ENCODE data around the gene SPIN2B.
A peak's percentile ranks its signal among the peaks of the same experiment; 100 is the strongest.
"Not testable (repeated sequence)": the region's sequence is repeated elsewhere in the genome, so short reads cannot be mapped to it uniquely, and the experiment has no call there.

Gene SPIN2B

DNA sequence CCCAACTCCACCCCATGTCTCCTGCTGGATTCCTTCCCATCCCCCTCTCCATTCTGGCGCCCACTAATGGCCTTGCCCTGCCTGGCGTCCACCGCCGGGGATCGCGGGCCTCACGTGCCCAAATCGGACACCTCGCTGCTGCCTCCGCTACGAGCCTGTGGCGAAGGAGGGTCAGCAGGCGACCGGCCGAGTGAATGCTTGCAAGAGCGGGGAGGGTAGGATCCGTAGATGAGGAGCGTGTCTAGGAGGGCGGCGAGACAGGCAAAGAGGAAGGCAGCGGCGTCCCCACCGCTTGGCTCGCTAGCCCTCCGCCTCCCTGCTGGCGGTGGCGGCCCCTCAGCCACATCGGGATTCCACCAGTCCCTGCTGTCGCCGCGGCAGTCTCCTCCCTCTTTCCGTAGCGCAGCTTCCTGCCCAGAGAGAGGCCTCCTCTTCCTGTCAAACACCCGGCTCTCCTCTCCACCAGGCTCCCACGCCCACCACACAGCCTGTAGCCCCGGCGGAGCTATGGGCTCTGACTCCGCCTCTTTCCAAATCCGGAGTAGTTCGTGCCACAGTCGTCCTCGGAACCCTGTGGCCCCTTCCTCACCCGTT is at the start of gene SPIN2B:
SPIN2B (minus strand) TSS at position 387 of the 594 bp plus-strand sequence.
- DNase-seq (ENCODE audit: low read depth, low spot score), result peak; percentile 72

DNA sequence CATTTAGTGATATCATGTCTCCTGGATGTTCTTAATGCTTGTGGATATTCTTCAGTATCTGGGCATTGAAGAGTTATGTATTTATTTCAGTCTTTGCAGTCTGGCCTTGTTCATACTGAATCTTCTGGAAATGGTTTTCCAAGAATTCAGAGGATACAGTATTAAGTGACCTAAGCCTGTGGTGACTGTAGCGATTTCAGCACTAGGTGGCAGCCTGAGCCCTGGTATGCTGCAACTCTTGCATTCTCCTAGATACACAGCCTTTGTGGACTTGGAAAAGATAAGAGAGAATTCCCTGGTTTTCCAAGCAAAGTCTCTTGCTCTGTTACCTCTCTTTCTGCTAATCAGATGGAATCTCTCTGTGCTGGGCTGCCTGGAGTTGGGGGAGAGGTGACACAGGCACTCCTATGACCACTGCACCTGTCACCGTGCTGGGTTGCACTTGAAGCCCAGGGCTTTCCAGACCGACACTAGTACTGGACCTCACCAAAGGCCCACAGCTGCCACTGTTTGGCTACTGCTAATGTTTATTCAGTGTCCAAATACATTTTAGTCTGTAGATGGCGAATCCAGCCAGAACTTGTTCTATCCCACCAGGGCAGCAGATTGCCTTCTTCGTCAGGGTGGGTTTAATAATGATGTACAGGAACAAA is 35.2 kb upstream of the SPIN2B start:
- DNase-seq (ENCODE audit: low read depth, low spot score), result no peak

DNA sequence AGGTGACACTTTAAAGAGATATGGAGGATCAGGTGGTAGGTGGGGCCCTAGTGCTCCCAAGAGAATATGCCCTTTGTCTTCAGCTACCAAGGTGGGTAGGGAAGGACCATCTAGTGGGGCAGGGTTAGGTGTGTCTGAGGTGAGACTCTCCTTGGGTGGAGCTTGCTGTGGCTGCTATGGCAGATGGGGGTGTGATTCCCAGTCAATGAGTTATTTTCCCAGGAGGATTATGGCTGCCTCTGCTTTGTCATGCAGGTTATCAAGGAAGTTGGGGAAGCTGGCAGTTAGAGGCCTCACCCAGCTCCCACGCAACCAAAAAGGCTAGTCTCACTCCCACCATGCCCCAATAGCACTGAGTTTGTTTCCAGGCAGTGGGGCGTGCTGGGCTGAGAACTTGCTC is 33.8 kb upstream of the SPIN2B start:
- no peak for DNase-seq (ENCODE audit: low read depth, low spot score)

DNA sequence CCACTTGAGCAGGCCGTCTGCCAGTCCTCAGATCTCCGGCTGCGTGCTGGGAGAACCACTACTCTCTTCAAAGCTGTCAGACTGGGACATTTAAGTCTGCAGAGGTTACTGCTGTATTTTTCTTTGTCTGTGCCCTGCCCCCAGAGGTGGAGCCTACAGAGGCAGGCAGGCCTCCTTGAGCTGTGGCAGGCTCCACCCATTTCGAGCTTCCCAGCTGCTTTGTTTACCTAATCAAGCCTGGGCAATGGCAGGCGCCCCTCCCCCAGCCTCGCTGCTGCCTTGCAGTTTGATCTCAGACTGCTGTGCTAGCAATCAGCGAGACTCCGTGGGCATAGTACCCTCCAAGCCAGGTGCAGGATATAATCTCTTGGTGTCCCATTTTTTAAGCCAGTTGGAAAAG is 30.9 kb upstream of the SPIN2B start:
- DNase-seq (ENCODE audit: low read depth, low spot score), result not testable (repeated sequence)

DNA sequence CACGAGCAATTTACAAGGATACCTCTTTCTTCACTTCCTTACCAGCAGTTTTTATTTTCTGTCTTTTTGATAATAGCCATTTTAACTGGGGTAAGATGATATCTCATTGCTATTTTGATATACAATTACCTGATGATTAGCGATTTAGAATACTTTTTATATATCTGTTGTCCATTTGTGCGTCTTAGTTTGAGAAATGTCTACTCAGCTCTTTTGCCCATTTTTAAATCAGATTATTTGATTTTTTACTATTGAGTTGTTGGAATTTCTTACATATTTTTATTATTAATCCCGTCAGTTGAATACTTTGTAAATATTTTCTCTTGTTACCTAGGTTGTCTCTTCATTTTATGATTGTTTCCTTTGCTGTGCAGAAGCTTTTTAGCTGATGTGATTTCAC is 17.3 kb upstream of the SPIN2B start:
- DNase-seq (ENCODE audit: low read depth, low spot score), result no peak

DNA sequence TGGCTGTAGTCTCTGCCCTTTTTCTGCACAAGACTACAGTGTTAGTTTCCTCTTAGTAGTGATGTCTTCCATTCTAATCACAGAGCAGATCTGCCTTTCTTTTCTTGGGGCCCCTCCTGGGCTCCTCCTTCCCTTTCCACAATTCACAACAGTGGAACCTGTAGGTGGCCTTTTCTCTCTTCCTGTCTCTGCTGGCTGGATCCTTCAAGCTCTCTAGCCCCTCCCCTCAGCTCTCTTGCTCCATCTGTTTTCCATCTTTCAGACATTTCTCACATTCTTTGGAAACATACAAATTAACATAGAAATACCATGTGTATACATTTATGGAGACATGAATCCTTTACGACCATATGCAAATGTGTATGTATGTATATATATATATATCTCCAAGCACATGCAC is 16.2 kb upstream of the SPIN2B start:
- no peak for DNase-seq (ENCODE audit: low read depth, low spot score)

DNA sequence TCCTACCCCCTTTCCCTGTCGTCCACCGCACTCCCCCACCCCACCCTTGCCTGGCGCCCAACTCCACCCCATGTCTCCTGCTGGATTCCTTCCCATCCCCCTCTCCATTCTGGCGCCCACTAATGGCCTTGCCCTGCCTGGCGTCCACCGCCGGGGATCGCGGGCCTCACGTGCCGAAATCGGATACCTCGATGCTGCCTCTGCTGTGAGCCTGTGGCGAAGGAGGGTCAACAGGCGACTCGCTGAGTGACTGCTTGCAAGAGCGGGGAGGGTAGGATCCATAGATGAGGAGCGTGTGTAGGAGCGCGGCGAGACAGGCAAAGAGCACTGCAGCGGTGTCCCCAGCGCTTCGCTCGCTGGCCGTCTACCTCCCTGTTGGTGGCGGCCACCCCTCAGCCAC is 15.7 kb upstream of the SPIN2B start, which contains the start of gene SPIN2A:
SPIN2A (minus strand) TSS at position 325 of the 400 bp plus-strand sequence. CDS start 800 bp downstream, outside the sequence.
- not testable (repeated sequence) for DNase-seq (ENCODE audit: low read depth, low spot score)

DNA sequence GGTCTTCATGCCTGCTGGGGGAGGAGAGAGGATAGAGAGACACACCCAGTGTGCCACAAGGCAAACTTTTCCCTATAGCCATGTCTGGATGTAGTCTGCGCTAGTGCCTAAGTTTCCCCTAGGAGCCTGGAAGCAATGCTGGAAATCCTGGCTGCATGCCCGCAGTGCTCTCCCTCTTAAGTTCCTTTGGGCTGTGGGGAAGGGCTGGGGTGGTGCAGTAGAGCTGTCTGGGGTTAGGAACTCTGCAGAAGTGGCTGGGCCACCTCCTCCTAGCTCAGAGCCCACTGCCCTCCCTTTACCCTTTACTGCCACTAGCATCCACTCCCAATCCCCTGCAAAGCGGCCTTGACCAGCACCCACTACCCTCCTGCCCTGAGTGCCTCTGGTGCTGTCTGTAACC is 15.2 kb upstream of the SPIN2B start:
- not testable (repeated sequence) for DNase-seq (ENCODE audit: low read depth, low spot score)

DNA sequence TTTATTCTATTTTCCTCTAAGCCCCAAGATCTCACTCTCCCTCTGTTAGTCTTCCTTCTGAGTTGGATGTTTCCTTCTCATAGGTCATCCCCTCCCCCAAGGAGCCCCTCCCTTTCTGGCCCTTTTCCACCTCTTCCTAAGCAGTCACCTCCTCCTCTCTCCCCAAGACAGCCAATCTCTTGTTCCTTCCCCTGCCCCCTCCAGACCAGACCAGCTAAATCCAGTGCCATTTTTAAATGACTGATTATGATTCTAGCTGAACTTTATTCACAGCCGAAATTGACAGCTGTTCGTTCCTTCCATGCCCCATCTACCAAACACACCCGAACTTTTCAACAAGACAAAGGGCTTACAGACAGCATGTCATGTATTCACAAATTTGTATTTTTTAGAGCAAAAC is 13.9 kb upstream of the SPIN2B start:
- no peak for DNase-seq (ENCODE audit: low read depth, low spot score)

DNA sequence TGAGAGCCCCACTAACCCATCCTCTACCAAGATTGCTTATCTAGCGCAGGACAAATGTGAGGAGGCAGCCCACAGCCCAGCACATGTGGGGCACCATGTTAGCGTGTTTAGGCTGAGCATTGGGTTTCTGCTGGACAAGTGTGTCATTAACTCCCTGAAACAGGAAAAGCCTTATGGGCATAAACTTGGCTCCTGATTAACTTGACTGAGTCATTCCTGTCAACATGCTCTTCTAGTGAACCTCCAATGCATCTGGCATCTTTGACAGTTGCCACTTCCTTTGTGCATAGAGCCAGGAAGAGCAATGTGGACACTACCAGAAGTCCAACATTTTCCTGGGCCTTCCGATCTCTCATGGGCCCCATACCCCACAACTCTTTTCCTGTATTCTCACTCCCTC is 13.4 kb upstream of the SPIN2B start:
- no peak for DNase-seq (ENCODE audit: low read depth, low spot score)

DNA sequence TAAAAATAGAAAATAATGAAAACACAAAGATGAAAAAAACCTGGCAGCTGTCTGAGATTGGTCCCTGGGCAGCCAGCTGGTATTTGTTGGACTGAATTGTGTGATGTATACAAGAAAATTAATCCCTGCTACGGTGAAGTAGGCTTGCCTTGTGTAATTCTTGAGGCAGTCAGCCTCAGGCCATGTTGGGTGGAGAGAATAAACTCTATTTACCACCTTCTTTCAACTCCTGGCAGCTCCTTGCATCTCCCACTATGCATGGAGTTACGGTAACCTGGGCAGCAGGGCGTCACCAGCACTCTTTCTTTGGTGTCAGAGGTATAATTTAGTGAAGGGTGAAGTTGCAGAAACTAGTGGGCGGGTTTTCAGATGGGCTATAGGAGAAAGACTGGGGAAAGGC is 12.4 kb upstream of the SPIN2B start:
- DNase-seq (ENCODE audit: low read depth, low spot score), result no peak

DNA sequence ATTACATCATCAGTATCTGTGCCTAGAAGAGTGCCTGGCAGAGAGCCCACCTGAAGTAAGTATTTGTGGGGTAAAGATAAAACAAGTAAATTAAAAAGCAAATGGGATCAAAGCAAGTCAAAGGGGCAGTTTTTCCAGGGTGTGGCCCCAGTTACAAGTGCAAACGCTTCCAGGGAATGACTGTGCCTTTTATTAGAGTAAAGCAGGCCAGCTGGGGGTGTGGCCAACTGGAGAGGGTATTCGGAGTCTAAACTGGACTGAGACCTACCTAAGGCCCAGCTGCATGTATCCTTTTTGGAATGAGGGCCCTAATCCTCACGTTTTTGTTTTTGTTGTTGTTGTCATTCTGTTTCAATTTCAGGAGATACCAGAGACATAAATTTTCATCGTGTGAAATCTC is 11.9 kb upstream of the SPIN2B start:
- not testable (repeated sequence) for DNase-seq (ENCODE audit: low read depth, low spot score)

DNA sequence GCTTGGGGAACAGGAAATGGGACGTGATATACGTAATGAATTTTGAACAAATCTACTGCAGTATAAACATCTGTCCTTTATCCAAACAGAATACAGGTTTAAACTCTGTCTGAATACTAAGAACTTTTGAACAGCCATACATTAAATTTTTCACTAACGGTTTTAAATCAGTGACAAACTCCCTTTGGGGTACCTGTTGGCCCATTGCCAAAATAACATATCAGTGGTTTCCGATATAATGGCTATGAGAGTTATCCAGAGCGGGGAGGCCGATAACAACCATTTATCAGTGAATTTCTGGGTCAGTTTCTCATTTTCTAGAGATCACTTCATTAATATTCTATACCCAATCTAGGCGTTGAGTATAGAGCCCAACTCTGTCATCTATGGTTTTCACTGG is 10.7 kb upstream of the SPIN2B start:
- DNase-seq (ENCODE audit: low read depth, low spot score), result no peak

DNA sequence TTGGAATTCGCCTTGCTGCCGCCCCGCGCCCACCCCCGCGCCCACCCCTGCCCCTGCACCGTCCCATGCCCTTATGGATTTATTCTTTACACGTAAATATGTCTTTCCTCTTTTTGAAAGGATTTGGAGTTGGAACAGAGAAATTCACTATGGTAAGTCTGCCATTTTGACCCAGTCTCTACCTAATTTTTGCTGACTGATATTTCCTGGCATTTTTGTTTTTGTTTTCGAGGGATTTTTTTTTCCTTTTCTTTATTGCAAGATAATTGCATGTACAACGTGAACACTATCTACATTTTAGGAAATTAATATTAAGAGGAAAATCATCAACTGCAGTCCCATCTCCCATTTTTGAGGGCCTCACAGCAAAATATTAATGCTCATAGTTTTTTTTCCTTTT is 468 bp upstream of the SPIN2B start:
- no peak for DNase-seq (ENCODE audit: low read depth, low spot score)

DNA sequence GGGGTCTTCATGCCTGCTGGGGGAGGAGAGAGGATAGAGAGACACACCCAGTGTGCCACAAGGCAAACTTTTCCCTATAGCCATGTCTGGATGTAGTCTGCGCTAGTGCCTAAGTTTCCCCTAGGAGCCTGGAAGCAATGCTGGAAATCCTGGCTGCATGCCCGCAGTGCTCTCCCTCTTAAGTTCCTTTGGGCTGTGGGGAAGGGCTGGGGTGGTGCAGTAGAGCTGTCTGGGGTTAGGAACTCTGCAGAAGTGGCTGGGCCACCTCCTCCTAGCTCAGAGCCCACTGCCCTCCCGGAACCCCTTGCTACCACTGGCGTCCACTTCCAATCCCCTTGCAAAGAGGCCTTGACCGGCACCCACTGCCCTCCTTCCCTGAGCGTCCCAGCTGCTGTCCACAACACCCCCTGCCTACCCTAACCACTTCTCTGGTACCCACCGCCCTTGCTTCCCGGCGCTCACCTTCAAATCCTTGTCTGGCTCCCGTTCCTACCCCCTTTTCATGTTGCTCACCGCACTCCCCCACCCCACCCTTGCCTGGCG is 658 bp downstream of the SPIN2B start:
- DNase-seq (ENCODE audit: low read depth, low spot score), result not testable (repeated sequence)

DNA sequence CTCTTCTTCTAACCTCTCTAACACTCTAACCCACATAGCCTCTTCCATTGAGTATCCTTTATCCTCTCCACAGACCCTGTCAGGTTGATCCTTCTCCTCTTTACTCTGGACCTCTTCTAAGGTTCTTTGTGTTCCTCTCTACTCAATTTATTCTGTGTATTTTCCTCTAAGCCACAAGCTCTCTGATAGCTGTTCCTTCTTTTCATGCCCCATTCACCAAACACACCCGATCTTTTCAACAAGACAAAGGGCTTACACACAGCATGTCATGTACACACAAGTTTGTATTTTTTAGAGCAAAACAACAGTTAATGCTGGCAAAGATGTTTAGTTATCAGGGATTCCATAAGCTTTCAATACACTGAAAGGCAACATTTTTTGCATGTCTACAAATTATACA is 1.9 kb downstream of the SPIN2B start:
- DNase-seq (ENCODE audit: low read depth, low spot score), result no peak

DNA sequence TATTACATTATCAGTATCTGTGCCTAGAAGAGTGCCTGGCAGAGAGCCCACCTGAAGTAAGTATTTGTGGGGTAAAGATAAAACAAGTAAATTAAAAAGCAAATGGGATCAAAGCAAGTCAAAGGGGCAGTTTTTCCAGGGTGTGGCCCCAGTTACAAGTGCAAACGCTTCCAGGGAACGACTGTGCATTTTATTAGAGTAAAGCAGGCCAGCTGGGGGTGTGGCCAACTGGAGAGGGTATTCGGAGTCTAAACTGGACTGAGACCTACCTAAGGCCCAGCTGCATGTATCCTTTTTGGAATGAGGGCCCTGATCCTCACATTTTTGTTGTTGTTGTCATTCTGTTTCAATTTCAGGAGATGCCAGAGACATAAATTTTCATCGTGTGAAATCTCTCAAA is 3.8 kb downstream of the SPIN2B start:
- not testable (repeated sequence) for DNase-seq (ENCODE audit: low read depth, low spot score)

DNA sequence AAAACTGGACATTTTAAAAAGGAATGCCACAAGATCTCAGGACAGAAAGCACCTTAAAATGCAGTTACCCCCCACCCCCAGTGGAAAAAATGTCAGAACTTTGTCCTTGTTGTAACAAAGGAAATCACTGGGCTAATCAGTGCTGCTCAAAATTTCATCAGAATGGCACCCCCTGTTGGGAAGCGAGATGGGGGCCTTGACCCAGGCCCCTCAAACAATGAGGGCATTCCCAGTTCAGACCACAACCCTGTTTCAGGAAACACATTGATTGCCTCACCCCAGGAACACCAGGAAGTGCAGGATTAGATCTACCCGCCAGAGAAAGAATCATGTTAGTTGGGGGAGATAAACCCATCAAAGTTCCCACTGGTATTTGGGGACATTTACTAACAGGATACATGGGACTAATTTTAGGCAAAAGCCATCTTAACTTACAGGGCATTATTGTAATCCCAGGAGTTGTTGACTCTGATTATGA is 16.4 kb downstream of the SPIN2B start:
- no peak for DNase-seq (ENCODE audit: low read depth, low spot score)

DNA sequence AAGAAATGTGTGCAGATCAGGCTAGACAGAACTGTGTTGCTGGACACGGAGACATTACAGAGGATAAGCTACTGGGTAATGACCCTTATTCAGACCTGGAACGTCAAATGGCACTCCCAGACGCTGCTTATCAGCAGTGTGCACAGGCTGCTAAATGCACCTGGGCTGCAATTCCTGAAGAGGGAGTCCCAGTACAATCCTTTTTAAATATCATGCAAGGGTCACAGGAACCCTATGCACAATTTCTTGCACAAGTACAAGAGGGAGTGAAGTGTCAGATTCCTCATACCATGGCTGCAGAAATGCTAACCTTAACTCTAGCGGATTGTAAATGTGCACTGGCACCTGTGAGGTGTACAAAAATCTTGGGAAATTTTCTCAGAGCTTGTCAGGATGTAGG is 16.9 kb downstream of the SPIN2B start:
- DNase-seq (ENCODE audit: low read depth, low spot score), result no peak

DNA sequence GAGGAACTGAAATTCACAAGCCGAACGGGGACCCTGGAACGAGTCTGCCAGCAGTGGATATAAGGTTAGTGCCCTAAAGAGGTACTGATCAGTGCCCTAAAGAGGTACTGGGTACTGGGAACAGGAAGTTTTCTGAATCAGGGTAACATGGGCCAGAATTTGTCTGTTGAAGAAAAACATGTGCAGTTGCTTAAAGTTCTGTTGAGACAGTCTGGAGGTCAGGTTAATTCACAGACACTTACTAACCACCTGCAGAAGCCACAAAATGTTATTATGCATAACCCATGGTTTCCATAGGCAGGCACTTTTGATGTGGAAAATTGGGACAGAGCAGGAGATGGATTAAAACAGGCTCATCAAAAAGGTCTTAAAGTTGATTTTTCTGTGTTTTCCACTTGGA is 17.9 kb downstream of the SPIN2B start:
- no peak for DNase-seq (ENCODE audit: low read depth, low spot score)

DNA sequence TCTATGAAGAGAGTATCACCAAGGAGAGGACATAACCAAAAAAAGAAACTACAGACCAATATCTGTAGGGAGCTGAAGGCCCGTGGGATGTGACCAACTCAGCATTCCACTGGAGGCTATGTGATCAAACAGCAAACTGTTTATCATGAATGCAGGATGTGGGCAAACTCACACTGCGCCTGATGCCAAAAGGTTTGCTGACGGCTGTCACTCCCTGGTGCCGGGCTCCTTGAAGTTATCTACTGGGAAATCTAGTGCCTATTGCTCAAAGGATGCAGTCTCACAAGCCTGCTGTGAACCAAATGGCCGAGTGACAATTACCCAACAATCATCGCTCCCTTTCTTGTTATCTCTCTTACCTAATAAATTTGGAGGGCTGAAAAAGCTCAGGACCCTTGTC is 18.4 kb downstream of the SPIN2B start:
- DNase-seq (ENCODE audit: low read depth, low spot score), result not testable (repeated sequence)

DNA sequence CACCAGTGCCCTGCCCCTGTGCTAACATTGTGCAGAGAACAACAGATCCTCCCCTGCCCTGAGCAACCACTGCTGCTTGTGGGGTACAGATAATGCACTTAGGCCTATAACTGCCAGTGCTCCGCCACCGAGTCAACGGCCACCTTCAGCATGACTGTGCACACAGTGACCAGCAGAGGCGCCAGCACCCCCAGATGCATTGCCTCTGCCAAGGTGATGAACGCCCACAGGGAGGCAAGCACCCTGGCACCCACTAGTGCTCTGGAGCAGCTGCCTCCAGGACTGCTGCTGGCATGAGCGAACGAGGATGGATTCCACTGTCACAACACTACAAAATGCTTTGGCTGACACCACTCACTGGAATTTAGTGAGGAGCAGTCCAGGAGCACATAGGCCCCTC is 38.2 kb downstream of the SPIN2B start:
- DNase-seq (ENCODE audit: low read depth, low spot score), result no peak

DNA sequence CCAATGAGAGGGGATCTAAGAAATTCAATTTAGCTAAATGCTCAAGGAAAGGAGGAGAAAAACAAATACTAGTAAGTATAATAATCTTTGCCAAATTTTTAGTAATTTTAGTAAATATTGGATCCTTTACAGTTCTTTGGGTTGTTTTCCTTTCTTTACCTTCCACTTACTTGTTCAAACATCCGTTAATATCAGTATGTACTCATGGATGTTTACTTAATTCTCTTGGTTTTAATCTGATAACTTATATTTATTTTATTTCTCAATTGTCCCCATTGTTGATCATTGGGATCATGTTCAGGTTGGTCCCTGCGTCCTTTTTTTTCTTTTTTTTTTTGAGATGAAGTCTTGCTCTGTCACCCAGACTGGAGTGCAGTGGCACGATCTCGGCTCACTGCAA is 46.9 kb downstream of the SPIN2B start:
- DNase-seq (ENCODE audit: low read depth, low spot score), result no peak
